ENCODE data around the gene LTBP2.

The LTBP2 gene

DNA sequence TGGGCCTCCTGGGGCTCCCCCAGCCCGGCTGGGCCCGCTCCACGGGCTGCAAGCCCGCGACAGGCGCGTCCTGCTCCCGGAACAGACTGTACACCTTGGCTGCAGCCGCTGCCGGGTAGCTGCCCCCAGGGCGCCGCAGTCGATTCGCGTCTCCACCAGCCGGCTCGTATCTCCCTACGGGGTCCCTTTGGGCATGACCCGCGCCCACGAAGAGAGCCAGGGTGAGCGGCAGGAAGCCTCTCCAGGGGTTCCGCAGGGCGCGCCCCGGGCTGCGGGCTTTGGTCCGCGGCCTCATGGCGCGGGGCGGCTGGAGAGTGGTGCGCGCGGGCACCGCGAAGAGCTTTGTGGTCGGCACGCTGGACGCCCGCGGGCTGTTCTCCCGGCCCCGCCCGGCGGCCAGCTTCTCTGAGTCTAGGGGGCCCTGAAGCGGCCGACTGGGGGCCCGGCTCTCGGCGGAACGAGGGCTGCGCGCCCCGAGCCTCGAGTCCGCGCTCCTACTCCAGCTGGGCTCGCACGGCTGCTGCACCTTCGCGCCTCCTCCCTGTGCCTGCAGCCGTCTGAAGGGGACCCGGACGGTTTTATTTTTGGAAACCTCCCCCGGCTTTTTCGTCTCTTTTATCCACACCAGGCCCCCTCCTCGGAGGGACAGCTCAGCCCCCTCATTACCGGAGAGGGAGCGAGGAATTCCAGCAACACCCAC is at the start of gene LTBP2:
Gene LTBP2, minus strand, starts transcription at position 588 of the 700 bp plus-strand sequence. Its CDS starts 293 bp downstream, at position 295.
- no peak for DNase-seq (ENCODE audit: low read depth in 2 of 2)

DNA sequence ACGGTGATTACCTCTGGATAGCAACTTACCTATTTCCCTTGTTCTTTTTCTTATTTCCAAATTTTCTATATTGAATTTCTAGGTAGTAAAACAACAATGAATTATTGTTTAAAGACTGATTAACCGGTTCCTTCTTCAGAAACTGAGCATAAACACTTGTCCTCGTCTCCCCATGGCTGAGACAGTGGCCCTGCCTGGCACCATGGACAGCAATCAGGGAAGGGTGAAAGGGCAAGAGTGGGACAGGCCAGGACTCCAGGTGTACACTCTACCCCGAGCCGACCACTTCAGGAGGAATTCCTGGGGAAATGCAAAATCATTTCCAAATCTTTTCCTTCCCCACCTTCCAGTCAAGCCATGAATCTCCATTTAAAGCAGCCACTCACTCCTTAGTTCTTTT is 48.8 kb upstream of the LTBP2 start:
- no peak for DNase-seq (ENCODE audit: low read depth in 2 of 2)

DNA sequence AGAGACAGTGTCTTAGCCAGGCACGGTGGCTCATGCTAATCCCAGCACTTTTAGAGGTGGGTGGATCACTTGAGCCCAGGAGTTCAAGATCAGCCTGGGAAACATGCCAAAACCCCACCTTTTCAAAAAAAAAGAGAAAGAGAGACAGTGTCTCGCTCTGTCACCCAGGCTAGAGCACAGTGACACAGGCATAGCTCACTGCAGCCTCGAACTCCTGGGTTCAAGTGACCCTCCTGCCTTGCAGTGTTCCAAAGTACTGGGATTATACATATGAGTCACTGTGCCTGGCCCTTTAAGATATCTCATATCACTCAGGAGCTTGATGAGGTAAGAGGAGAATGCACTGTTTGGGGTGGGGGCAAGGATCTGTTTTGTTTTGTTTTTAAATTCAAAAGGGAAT is 48.1 kb upstream of the LTBP2 start:
- no peak for DNase-seq (ENCODE audit: low read depth in 2 of 2)

DNA sequence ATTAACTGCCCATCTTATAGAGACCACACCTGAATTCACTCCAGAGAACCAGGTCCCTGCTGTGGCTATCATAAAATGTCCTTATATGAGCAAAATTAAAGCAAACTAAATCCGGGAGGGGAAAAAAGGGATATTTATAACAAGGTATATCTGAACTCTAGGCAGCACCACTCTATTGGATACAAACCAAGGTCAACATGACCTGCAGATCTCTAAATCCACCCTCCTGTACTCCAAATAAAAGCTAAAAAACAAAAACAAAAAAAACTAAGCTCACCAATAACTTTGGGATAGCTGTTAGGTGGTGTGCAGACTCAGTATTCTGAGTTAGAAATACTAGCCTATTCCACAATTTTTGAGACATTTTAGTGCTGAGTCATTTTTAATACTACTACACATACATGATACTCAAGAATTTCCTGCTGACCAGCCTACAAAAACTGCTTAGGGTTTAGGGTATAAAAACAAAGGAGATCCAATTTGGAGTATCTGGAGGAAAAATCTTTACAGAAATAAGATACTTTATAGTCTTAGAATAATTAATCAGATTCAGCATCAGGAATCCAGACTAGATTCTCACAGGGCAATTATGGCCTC is 46.6 kb upstream of the LTBP2 start:
- no peak for DNase-seq (ENCODE audit: low read depth in 2 of 2)

- no peak for DNase-seq (ENCODE audit: low read depth in 2 of 2)
These were observed 44.9 kb upstream of the LTBP2 start for GRCh38 chr14:74656964-74657363.

DNA sequence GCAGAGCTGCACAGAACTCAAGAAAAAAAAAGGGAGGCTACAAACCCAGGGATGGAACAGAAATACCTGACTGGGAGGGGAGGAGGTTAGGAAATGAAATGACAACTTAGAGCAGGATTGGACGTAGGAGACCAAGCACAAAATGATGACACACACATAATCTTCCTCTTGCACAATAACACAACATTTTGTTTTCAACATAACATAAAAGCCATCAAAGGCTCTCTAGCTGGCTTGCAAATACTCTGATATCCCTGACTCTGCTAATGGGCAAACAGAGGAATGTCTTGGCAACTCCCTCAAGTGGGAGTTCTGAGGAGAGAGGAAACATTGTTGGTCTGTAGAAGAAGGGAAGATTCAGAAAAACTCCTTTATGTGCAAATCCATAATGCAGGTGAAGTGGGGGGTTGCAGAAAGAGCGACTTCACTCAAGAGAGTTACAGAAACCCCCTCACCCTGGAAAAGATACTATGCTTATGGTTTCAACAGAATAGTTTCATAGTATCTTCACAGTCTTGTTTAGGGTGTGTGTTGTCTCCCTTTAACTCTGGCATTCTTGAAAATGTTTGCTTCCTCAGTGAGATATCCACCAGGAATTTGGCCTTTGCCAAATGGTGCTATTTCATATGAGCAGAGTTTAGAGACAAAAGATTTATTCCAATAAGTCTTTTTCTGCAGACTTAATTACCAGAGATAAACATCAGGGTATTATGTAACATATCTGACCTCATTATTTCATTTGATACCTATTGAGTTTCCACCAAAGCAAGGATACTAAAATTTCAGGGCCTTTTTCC is 43.8 kb upstream of the LTBP2 start:
- DNase-seq (ENCODE audit: low read depth in 2 of 2), result no peak

- DNase-seq (ENCODE audit: low read depth in 2 of 2), result no peak
These were observed 42.9 kb upstream of the LTBP2 start for GRCh38 chr14:74654931-74655330.

GRCh38 chr14:74653386-74654138 is 41.5 kb upstream of the LTBP2 start:
- DNase-seq (ENCODE audit: low read depth in 2 of 2), result no peak

DNA sequence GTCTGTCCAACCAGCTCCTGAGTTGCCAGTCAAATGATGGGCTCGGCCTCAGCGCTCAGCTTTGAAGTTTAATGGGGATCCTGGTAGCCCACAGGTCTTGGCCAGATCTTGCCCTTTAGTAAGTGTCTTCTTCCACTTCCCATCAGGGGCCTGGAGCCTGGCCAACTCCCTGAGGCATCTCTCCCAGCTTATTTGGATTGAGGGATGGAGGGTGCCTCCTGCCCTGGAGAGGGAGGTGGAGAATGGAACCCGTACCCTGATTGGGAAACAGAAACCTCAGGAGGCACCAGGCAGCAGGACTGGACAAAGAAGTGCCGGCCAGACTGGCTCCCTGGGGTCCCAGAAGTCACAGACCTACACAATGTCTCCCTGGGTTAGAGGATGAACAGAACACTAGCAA is 40.5 kb upstream of the LTBP2 start:
- no peak for DNase-seq (ENCODE audit: low read depth in 2 of 2)

DNA sequence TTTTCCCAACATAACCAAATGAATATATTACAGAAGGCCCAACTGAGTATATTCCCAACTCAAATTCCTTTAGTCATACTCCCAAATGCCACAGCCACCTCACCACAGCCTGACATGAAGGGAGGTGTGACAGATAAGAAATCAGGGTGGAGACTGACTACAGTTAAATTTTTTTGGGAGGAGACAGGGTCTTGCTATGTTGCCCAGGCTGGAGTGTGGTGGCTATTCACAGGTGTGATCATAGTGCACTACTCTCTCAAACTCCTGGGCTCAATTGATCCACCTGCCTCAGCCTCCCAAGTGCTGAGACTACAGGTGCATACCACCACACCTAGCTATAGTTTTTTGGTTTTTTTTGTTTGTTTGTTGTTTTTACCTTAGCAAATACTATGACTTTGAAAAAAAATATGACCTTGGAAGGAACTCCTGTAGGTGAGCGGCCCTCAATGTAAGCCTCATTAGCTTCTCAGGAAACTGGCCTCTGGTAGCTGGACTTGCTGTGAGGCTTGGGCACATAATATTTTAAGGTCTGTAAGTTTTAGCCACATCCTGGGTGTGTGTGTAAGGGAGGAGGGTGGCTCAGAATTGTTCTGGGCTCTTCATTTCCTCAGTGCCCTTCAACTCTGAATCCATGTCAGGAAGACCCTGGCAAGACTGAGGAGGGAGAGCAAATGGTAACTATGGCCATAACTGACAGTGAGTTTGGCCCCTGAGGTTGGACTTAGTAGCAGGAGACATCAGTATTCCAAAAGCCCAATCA is 39.1 kb upstream of the LTBP2 start:
- DNase-seq (ENCODE audit: low read depth in 2 of 2), result no peak

DNA sequence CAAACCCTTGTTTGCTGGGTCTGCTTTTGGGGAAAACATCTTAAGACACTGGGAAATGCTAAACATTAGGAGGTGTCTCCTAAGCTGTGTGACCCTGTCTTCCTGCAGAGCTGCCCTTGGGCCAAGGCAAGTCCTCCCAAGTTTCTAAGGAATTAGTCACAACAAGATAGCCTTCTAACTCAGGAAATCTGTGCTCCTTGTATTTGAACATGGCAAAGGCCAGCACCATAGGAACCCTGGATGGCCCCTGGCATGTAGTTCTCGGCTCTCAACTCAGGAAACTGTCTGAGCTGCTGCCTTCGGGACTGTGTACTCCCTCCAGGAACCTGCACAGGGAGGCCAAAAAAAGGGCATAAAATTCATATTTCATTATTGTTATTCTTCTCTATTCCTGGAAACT is 37.6 kb upstream of the LTBP2 start:
- no peak for DNase-seq (ENCODE audit: low read depth in 2 of 2)

- no peak for DNase-seq (ENCODE audit: low read depth in 2 of 2)
These were observed 37.1 kb upstream of the LTBP2 start for GRCh38 chr14:74649167-74649566.

- no peak for DNase-seq (ENCODE audit: low read depth in 2 of 2)
These were observed 36.6 kb upstream of the LTBP2 start for GRCh38 chr14:74648601-74649000.

- no peak for DNase-seq (ENCODE audit: low read depth in 2 of 2)
These were observed 35.8 kb upstream of the LTBP2 start for GRCh38 chr14:74647678-74648461.

DNA sequence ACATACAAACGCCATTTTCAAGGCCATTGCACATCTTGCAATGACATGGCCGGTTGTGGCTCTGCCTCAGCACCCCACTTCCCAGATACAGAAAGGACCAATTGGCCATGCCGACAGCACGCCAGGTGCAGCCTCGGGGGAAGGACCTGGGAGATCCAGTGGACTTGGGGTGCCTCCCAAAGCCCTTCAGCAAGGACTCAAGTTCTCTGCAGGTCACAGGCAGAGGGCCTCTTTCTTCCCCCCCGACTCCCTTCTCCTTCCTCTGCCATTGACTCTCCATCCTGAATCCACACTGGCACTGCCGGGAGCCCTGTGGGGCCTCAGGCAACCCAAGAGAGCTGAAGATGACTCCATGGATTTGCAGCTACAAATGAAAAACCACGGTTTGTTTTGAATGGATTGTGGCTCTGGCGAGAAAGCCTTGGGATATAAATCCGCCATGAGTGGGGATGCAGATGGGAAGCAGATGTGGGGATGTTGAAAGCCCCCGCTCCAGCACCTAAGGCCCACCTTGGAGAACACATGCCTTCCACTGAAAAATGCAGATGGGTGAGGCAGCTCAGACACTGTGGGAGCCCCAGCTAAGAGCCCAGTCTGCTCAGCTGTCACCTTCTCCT is 35.1 kb upstream of the LTBP2 start:
- no peak for DNase-seq (ENCODE audit: low read depth in 2 of 2)

- no peak for DNase-seq (ENCODE audit: low read depth in 2 of 2)
These were observed 33.9 kb upstream of the LTBP2 start for GRCh38 chr14:74645756-74646470.

DNA sequence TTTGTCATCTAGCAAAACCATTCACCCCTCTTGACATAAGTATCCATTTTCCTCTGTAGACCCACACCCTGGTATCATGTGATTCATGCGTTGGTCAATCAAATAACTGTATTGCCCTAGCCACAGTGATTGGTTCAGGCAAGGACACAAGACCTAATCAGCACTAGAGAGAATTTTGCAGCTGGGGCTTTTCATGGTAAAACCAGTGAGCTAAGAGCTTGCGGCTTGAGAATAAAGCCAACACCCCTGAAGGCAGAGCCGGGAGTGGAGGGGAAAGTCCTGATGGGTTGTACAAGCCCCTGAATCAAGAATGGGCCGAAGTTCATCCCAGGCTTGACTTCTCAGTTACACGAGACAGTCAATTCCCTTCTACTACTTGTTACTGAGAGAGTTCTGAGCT is 33.2 kb upstream of the LTBP2 start:
- no peak for DNase-seq (ENCODE audit: low read depth in 2 of 2)

GRCh38 chr14:74641601-74642391 is 29.8 kb upstream of the LTBP2 start:
- DNase-seq (ENCODE audit: low read depth in 2 of 2), result no peak

DNA sequence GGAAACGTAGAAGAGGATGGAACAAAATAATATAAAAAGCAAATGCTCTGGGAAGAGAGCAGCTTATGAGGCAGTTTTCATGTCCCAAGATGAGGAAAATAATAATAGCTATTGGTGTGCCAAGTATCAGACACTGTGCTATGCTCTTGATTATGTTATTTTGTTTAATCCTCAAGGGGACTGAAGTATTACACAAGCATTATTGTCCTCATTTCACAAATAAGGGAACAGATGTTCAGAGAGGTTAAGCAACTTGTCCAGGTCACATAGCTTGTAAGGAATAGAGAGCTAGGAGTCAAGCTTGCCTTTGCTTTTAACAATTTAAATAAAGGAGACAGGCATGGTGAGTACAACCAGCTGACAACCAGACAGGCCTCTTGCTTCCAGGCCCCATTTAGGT is 26.9 kb upstream of the LTBP2 start:
- DNase-seq (ENCODE audit: low read depth in 2 of 2), result no peak
